ENCODE data around the gene GLYATL1B. TPM values are rescaled to one million over a fixed set of nuclear protein-coding genes. Genes with fewer than 3 reads are reported as not detected.
A peak's percentile ranks its signal among the peaks of the same experiment; 100 is the strongest.
"Not testable (repeated sequence)": the region's sequence is repeated elsewhere in the genome, so short reads cannot be mapped to it uniquely, and the experiment has no call there.

GLYATL1B gene
- total and polyA plus RNA-seq, 2 of the 8 experiments (the other 6 are each of a cell fraction or from before 2014, with no cell fraction given) = not detected

DNA sequence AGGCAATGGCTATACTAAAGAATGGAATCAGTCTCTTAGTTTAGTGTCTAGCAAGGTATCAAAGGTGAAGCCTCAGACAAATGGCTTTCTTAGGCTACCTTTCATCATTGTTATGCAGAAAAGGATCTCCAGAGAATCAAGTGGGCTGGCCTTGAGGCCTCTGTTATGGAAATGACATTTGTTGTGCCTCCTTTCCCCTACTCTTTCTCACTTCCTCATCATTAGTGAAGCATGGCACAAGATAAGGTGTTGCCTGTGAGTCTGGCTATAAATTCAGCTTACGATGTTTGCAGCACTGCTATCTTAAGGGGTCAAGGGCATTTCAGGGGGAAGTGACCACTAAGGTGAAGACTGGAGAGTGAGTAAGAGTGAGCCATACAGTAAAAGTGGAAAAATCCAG is 9.1 kb downstream of the GLYATL1B start:
- CTCF ChIA-PET (ENCODE audit: partially characterized antibody) = interaction anchor here (0.7 to 2.1 kb wide), 3 partner anchors 37 to 172 kb away, joined by 3 to 6 read pairs (median 5); no protein-coding TSS in a partner anchor
- not testable (repeated sequence) for H2BK20ac ChIP-seq (ENCODE audit: low read length); H3K4ac ChIP-seq (replicated peaks; ENCODE audit: insufficient read length, low read depth, low read length); H3K14ac ChIP-seq (ENCODE audit: insufficient read length); H4K8ac ChIP-seq (ENCODE audit: extremely low read depth, insufficient read depth, low read length); H3K18ac ChIP-seq (ENCODE audit: extremely low read depth, low read length); H4K91ac ChIP-seq (replicated peaks; ENCODE audit: insufficient read length, low read length); H2AK5ac ChIP-seq (ENCODE audit: low read depth, low read length); DNase-seq (ENCODE audit: low read depth in 1 of 2, low spot score in 2 of 2); H4K20me1 ChIP-seq (replicated peaks in 1 of 2; ENCODE audit: control insufficient read depth in 1 of 2, insufficient read depth in 2 of 2, low read length in 2 of 2); H3K9ac ChIP-seq (replicated peaks in 1 of 4; ENCODE audit: extremely low read depth in 1 of 4, low read depth in 3 of 4, low read length in 3 of 4); H3K23me2 ChIP-seq (ENCODE audit: low read depth, low read length); H3K27ac ChIP-seq (ENCODE audit: low read depth, low read length); H2BK120ac ChIP-seq (replicated peaks; ENCODE audit: low read depth, low read length); H3K9me3 ChIP-seq (ENCODE audit: insufficient read depth in 2 of 2, low read depth in 1 of 2, low read length in 1 of 2); H3K79me2 ChIP-seq (ENCODE audit: control insufficient read depth in 1 of 2, insufficient read depth in 2 of 2, low read length in 2 of 2); H2AFZ ChIP-seq (ENCODE audit: low read length); H2BK12ac ChIP-seq (ENCODE audit: low read depth, low read length); H2BK15ac ChIP-seq (ENCODE audit: low read length); H3K23ac ChIP-seq (ENCODE audit: insufficient read length); H3K79me1 ChIP-seq (ENCODE audit: low read depth, low read length); H2BK5ac ChIP-seq (ENCODE audit: low read depth, low read length); H4K5ac ChIP-seq (ENCODE audit: insufficient read length, low read depth, low read length); H3K27me3 ChIP-seq (replicated peaks in 1 of 4; ENCODE audit: control insufficient read depth in 3 of 4, extremely low read depth in 1 of 4, insufficient read depth in 3 of 4, low read length in 3 of 4); H3K56ac ChIP-seq (replicated peaks; ENCODE audit: insufficient read length, low read depth, low read length); H3K36me3 ChIP-seq (ENCODE audit: control insufficient read depth in 2 of 4, insufficient read depth in 4 of 4, low read length in 3 of 4)
- peak; percentile 86 for FAIRE-seq
- peak overlapping the region in 1 of 4 experiments; percentile 33; a peak in 2 of 8 replicates for H3K4me3 ChIP-seq (ENCODE audit: extremely low read depth in 1 of 4, insufficient read depth in 2 of 4, low read depth in 3 of 4, low read length in 4 of 4)
- TF ChIP-seq SP1 (IDR thresholded peaks at IDR 0.05; ENCODE audit: low read depth, low read length) (peak; percentile 22; the same call in 1 of the 2 replicates), POU5F1 (IDR thresholded peaks at IDR 0.05; ENCODE audit: low read depth, low read length) (peak; percentile 93), POLR2A (IDR thresholded peaks at IDR 0.05; ENCODE audit: control extremely low read depth in 1 of 2, low read depth in 2 of 2, low read length in 2 of 2) (0 out of 3 replicates have a peak, but pooled peaks of 1 of the 2 experiments have one; percentile 22), TAF1 (IDR thresholded peaks at IDR 0.05; ENCODE audit: low read depth, low read length) (0 out of 2 replicates have a peak, but pooled peaks have one; percentile 20)
- peaks cover 0 to 12% (median 11%) of the 10 kb centered on the region in 4 experiments; a peak in 5 of 7 replicates for H3K4me1 ChIP-seq (replicated peaks in 1 of 4; ENCODE audit: control insufficient read depth in 3 of 4, insufficient read depth in 4 of 4, low read length in 3 of 4)
- POLR2A ChIA-PET (ENCODE audit: partially characterized antibody) = interaction anchor here (1.5 to 3.5 kb wide), 2 partner anchors 9 to 12 kb away, joined by 3 to 16 read pairs; partner anchors contain the start of genes FAM111B and GLYATL1B
- peak overlapping the region; percentile 46 to 65; a peak in 3 of 4 replicates for H3K4me2 ChIP-seq (ENCODE audit: insufficient read depth in 1 of 2, low read depth in 2 of 2, low read length in 2 of 2)
- 39% methylated on average over 1 of the region's 1 CpG; no CpG with 5 or more reads in 1 of the 2 experiments for WGBS, 2 experiments (ENCODE audit: extremely low coverage in 1 of 2, insufficient coverage in 1 of 2, insufficient read length in 1 of 2, insufficient replicate concordance in 2 of 2, low coverage in 1 of 2, low lambda C conversion rate in 2 of 2, missing lambda C conversion rate in 1 of 2)

Measured in H1 (cell line).